SK-N-SH treated with all-trans-retinoic acid at 6 μM for 48 hours (cell line): ENCODE data around the gene PPP1R13B.

ENCODE experiments used
- ATAC-seq: fragments of 200-7000 bp; cut with Tn5 transposase; 3 replicates; pipeline ENCODE4 v1.9.1; 2020; ENCODE audit warnings: mild to moderate bottlenecking, moderate library complexity
- ARNTL ChIP-seq: fragments of 450-650 bp; formaldehyde crosslinking; IDR thresholded peaks from 2 replicates; pipeline ENCODE4 v1.5.0; 2020; ENCODE audit warnings: low read depth, mild to moderate bottlenecking, moderate library complexity, borderline replicate concordance
- BACH2 ChIP-seq: fragments of 250-450 bp; sonication (Bioruptor Pico); IDR thresholded peaks from 2 replicates; pipeline ENCODE4 v1.9.0; 2021; ENCODE audit warnings: mild to moderate bottlenecking, borderline replicate concordance
- CSDC2 ChIP-seq: fragments of 250-450 bp; sonication (Bioruptor Pico); IDR thresholded peaks from 2 replicates; pipeline ENCODE4 v1.5.0; 2020; ENCODE audit warnings: mild to moderate bottlenecking, moderate library complexity
- ESRRG ChIP-seq: fragments of 250-450 bp; sonication (Bioruptor Pico); IDR thresholded peaks from 2 replicates; pipeline ENCODE4 v1.6.1; 2021; ENCODE audit warnings: mild to moderate bottlenecking
- GLIS3 ChIP-seq: fragments of 250-450 bp; sonication (Bioruptor Pico); IDR thresholded peaks from 2 replicates; pipeline ENCODE4 v1.5.0; 2020; ENCODE audit warnings: mild to moderate bottlenecking, moderate library complexity
- ISL1 ChIP-seq: fragments of 250-450 bp; sonication (Bioruptor Pico); IDR thresholded peaks from 2 replicates; pipeline ENCODE4 v2.1.2; 2022; ENCODE audit warnings: mild to moderate bottlenecking, moderate library complexity
- OSR1 ChIP-seq: fragments of 250-450 bp; sonication (Bioruptor Pico); IDR thresholded peaks from 2 replicates; pipeline ENCODE4 v1.8.0; 2022; ENCODE audit warnings: moderate library complexity, mild to moderate bottlenecking, inconsistent platforms
- PPARA ChIP-seq: fragments of 250-450 bp; sonication (Bioruptor Pico); IDR thresholded peaks from 2 replicates; pipeline ENCODE4 v1.5.0; 2020; ENCODE audit warnings: mild to moderate bottlenecking, borderline replicate concordance
- RARB ChIP-seq: fragments of 250-450 bp; sonication (Bioruptor Pico); IDR thresholded peaks from 2 replicates; pipeline ENCODE4 v1.8.0; 2021; ENCODE audit warnings: mild to moderate bottlenecking, moderate library complexity
- SNAI2 ChIP-seq: fragments of 250-450 bp; sonication (Bioruptor Pico); IDR thresholded peaks from 2 replicates; pipeline ENCODE4 v1.5.0; 2020; ENCODE audit warnings: mild to moderate bottlenecking, moderate library complexity
- TCF4 ChIP-seq: fragments of 250-450 bp; sonication (Bioruptor Pico); IDR thresholded peaks from 2 replicates; pipeline ENCODE4 v1.8.0; 2021; ENCODE audit warnings: mild to moderate bottlenecking, moderate library complexity, borderline replicate concordance
- TOX ChIP-seq: fragments of 250-450 bp; sonication (Bioruptor Pico); IDR thresholded peaks from 2 replicates; pipeline ENCODE4 v1.8.0; 2021; ENCODE audit warnings: mild to moderate bottlenecking, moderate library complexity, borderline replicate concordance
- ZC3H10 ChIP-seq: fragments of 250-450 bp; sonication (Bioruptor Pico); IDR thresholded peaks from 2 replicates; pipeline ENCODE4 v1.5.1; 2021; ENCODE audit warnings: mild to moderate bottlenecking, moderate library complexity
- ZNF565 ChIP-seq: fragments of 450-650 bp; formaldehyde crosslinking; conservative IDR thresholded peaks from 2 replicates; pipeline ENCODE4 v1.5.0; 2020; ENCODE audit warnings: low read depth, mild to moderate bottlenecking, moderate library complexity
- ZNF70 ChIP-seq: fragments of 450-650 bp; formaldehyde crosslinking; IDR thresholded peaks from 2 replicates; pipeline ENCODE4 v1.5.0; 2020; ENCODE audit warnings: mild to moderate bottlenecking, moderate library complexity
- ZNF8 ChIP-seq: fragments of 450-650 bp; formaldehyde crosslinking; IDR thresholded peaks from 2 replicates; pipeline ENCODE4 v1.5.0; 2020; ENCODE audit warnings: mild to moderate bottlenecking, moderate library complexity
- TF ChIP-seq, protein P1 (sequence below): fragments of 250-450 bp; sonication (Bioruptor Pico); IDR thresholded peaks from 2 replicates; pipeline ENCODE4 v1.5.1; 2021; ENCODE audit warnings: mild to moderate bottlenecking, moderate library complexity
- TF ChIP-seq, protein P2 (sequence below): fragments of 250-450 bp; sonication (Bioruptor Pico); IDR thresholded peaks from 2 replicates; pipeline ENCODE4 v1.8.0; 2020; ENCODE audit warnings: mild to moderate bottlenecking, moderate library complexity, borderline replicate concordance
- TF ChIP-seq, protein P3 (sequence below): fragments of 250-450 bp; sonication (Bioruptor Pico); IDR thresholded peaks from 2 replicates; pipeline ENCODE4 v1.8.0; 2021; ENCODE audit warnings: low read depth, mild to moderate bottlenecking, moderate library complexity, borderline replicate concordance
- TF ChIP-seq, protein P4 (sequence below): fragments of 250-450 bp; sonication (Bioruptor Pico); IDR thresholded peaks from 2 replicates; pipeline ENCODE4 v1.5.0; 2020; ENCODE audit warnings: mild to moderate bottlenecking, moderate library complexity

PPP1R13B gene

DNA sequence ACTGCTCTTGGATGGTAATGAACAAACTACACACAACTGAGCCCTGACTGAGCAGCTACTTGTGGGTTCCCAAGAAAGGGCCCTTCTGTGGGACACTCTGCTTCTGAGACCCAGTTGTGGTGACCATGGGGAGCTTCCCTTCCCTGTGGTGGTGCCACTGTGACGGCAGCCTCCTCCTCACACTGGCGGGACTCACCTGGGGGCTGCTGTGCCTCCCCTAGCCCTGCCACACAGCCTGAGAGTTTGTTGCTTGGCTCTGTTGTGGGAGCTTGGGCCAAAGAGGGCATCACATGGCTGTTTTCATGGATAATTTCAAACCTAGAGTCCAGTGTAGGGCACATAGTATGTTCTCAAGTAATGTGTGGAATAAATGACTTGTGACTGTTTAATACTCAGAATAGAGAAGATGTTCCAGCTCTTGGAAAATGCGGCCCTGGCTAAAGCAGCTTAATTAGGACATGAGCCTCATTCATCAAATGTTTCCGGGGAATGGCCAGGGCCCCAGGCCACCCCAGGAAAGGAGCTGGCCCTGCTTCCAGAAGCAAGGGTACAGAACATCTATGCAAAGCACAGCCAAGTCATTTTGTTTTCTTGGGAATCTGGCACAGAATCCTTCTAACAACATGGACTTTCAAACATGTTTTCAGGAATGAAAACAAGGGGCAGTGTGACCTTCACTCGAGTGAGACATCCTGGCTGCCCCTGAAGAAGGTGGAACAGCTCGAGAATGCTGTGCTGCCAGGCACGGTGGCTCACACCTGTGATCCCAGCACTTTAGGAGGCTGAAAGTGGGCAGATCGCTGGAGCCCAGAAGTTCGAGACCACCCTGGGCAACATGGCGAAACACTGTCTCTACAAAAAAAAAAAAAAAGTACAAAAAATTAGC is 110.6 kb downstream of the PPP1R13B start:
- no peak for ATAC-seq
- no peak for TF ChIP-seq RARB (CRISPR knock-in tag)
- TF ChIP-seq PPARA (CRISPR knock-in tag), result no peak
- TF ChIP-seq OSR1 (CRISPR knock-in tag), result no peak
- TF ChIP-seq, protein P1, sequence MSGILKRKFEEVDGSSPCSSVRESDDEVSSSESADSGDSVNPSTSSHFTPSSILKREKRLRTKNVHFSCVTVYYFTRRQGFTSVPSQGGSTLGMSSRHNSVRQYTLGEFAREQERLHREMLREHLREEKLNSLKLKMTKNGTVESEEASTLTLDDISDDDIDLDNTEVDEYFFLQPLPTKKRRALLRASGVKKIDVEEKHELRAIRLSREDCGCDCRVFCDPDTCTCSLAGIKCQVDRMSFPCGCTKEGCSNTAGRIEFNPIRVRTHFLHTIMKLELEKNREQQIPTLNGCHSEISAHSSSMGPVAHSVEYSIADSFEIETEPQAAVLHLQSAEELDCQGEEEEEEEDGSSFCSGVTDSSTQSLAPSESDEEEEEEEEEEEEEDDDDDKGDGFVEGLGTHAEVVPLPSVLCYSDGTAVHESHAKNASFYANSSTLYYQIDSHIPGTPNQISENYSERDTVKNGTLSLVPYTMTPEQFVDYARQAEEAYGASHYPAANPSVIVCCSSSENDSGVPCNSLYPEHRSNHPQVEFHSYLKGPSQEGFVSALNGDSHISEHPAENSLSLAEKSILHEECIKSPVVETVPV (CRISPR knock-in tag), result no peak
- TF ChIP-seq ISL1 (CRISPR knock-in tag), result no peak
- TF ChIP-seq, protein P2, sequence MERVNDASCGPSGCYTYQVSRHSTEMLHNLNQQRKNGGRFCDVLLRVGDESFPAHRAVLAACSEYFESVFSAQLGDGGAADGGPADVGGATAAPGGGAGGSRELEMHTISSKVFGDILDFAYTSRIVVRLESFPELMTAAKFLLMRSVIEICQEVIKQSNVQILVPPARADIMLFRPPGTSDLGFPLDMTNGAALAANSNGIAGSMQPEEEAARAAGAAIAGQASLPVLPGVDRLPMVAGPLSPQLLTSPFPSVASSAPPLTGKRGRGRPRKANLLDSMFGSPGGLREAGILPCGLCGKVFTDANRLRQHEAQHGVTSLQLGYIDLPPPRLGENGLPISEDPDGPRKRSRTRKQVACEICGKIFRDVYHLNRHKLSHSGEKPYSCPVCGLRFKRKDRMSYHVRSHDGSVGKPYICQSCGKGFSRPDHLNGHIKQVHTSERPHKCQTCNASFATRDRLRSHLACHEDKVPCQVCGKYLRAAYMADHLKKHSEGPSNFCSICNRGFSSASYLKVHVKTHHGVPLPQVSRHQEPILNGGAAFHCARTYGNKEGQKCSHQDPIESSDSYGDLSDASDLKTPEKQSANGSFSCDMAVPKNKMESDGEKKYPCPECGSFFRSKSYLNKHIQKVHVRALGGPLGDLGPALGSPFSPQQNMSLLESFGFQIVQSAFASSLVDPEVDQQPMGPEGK (CRISPR knock-in tag), result no peak
- TF ChIP-seq ARNTL, result no peak

DNA sequence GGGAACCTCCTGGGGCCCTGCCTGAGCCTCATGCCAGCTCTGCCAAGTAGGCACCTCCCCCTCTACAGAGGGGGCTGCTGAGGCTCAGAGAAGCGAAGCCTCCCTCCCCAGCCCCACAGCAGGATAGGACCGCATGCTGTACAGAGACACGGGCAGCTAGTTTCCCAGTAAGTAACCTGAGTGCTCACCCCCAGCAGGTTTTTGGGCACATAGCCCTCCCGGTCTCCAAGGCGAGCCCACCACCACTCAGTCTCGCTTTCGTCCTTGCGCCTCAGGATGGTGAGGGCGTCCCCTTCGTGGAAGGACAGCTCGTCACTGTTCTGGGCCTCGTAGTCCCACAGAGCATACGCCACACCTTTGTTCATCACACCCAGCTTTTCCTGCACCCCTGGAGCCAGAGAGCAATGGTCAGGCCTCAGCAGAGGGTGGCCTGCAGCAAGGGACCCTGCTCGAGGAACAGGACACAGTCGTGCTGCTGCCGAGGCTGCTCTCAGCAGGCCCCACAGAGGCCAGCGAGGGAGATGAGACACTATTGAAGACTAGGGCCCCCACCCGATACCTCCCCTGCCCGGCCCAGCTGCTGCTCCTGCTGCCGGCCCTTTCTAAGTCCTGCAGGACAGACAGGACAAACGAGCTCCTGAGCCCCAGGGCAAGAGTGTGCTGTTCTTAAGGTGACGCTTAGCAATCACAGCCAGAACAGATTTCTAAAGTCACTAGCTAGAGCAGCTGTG is 111.4 kb downstream of the PPP1R13B start:
- no peak for ATAC-seq

More for the DNA sequence above, 111.4 kb downstream of the PPP1R13B start:
- TF ChIP-seq ZNF8 (CRISPR knock-in tag), result no peak
- TF ChIP-seq ESRRG (CRISPR knock-in tag), result no peak
- TF ChIP-seq TOX (CRISPR knock-in tag), result no peak
- no peak for TF ChIP-seq ZNF565 (CRISPR knock-in tag)
- no peak for TF ChIP-seq BACH2
- TF ChIP-seq TCF4, result no peak
- no peak for TF ChIP-seq OSR1 (CRISPR knock-in tag)
- no peak for TF ChIP-seq RARB (CRISPR knock-in tag)
- TF ChIP-seq, protein P3, sequence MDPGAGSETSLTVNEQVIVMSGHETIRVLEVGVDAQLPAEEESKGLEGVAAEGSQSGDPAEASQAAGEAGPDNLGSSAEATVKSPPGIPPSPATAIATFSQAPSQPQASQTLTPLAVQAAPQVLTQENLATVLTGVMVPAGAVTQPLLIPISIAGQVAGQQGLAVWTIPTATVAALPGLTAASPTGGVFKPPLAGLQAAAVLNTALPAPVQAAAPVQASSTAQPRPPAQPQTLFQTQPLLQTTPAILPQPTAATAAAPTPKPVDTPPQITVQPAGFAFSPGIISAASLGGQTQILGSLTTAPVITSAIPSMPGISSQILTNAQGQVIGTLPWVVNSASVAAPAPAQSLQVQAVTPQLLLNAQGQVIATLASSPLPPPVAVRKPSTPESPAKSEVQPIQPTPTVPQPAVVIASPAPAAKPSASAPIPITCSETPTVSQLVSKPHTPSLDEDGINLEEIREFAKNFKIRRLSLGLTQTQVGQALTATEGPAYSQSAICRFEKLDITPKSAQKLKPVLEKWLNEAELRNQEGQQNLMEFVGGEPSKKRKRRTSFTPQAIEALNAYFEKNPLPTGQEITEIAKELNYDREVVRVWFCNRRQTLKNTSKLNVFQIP, result no peak
- no peak for TF ChIP-seq ISL1 (CRISPR knock-in tag)
- TF ChIP-seq ARNTL, result no peak
- no peak for TF ChIP-seq CSDC2 (CRISPR knock-in tag)
- no peak for TF ChIP-seq GLIS3 (CRISPR knock-in tag)
- TF ChIP-seq, protein P2 (CRISPR knock-in tag), result no peak
- no peak for TF ChIP-seq SNAI2
- TF ChIP-seq PPARA (CRISPR knock-in tag), result no peak
- TF ChIP-seq, protein P4, sequence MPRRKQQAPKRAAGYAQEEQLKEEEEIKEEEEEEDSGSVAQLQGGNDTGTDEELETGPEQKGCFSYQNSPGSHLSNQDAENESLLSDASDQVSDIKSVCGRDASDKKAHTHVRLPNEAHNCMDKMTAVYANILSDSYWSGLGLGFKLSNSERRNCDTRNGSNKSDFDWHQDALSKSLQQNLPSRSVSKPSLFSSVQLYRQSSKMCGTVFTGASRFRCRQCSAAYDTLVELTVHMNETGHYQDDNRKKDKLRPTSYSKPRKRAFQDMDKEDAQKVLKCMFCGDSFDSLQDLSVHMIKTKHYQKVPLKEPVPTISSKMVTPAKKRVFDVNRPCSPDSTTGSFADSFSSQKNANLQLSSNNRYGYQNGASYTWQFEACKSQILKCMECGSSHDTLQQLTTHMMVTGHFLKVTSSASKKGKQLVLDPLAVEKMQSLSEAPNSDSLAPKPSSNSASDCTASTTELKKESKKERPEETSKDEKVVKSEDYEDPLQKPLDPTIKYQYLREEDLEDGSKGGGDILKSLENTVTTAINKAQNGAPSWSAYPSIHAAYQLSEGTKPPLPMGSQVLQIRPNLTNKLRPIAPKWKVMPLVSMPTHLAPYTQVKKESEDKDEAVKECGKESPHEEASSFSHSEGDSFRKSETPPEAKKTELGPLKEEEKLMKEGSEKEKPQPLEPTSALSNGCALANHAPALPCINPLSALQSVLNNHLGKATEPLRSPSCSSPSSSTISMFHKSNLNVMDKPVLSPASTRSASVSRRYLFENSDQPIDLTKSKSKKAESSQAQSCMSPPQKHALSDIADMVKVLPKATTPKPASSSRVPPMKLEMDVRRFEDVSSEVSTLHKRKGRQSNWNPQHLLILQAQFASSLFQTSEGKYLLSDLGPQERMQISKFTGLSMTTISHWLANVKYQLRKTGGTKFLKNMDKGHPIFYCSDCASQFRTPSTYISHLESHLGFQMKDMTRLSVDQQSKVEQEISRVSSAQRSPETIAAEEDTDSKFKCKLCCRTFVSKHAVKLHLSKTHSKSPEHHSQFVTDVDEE (CRISPR knock-in tag), result no peak
- TF ChIP-seq ZNF70 (CRISPR knock-in tag), result no peak
- TF ChIP-seq, protein P1 (CRISPR knock-in tag), result no peak
- TF ChIP-seq ZC3H10 (CRISPR knock-in tag), result no peak
